Measurements from ENCODE around the gene KLHL29.

Gene KLHL29

DNA sequence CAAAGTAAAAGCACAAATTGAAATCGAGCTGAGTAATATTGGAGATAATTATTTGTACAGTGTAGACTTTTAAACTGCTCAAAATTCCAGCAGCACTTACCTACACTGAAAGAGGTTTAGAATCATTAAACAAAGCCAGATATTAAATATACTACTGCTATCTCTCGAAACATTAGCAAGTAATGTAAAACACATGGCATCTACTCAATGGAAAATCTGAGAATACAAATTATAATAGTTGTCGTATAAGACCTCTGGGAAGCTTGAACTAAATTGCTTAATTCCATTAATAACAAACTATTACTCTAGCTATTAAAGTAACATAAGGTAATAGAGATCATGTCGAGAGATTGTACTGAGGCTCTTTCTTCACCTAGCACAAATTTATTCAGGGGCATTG, 108.9 kb downstream of the KLHL29 start:
- DNase-seq (ENCODE audit: low read depth in 2 of 2), result no peak

DNA sequence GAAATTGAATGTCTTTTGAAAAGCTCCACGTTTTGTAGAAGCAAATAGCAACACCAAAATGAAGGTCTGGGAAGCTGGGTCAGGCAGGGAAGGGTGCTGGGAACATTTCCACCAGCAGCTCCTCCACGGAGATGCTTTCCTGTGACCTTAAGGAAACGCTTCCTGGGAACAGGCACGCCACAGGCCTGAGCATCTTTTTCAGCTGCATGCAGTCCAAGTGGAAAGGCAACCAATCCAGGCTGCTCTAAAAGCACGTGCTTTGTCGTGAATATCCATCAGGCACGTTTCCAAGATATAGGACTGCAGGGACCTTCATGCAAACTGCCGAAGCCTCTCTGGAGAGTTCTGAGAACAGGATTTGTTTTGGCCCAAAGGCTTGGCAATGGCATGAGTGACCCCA, 109.3 kb downstream of the KLHL29 start:
- DNase-seq (ENCODE audit: low read depth in 2 of 2), result no peak

DNA sequence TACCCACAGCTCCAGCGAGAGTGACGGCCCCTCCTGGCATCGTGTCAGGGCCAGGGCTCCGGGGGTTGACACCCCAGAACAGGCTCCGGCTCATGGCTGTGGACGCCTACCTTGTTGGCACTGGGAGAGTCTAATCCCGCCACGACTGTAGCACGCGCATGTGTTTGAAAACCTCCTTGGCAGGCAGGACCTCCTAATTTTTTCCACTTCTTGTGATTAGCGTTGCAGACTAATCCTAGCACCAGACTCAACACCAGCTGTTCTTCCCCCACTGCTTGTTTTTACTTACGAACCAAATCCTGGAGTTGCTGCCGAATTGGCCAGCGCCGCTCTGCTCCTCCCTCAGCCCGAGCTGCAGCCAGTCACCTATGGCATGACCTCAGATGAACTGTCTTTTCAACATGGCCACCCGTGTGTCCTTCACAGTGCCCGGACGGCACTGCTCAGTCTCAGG, 110.7 kb downstream of the KLHL29 start:
- DNase-seq (ENCODE audit: low read depth in 2 of 2), result no peak

DNA sequence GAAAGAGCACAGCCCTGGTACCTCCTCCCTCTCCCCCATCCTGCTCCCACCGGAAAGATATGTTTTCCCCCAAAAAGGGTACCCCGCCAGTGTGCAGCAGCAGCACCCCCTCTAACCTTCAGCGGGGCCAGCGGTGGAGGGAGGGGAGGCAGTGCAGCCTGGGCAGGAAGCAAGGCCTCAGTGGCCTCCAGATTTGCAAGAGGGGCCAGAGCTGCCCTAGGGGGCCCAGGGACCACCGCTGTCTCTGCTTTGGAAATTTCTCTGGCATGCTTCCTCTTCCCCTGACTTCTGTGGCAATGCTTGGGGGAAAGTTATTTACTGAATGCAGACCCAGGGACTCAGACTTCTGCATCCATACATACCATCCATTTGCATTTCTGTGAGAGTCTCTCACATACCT, 111.5 kb downstream of the KLHL29 start:
- DNase-seq (ENCODE audit: low read depth in 2 of 2), result no peak

DNA sequence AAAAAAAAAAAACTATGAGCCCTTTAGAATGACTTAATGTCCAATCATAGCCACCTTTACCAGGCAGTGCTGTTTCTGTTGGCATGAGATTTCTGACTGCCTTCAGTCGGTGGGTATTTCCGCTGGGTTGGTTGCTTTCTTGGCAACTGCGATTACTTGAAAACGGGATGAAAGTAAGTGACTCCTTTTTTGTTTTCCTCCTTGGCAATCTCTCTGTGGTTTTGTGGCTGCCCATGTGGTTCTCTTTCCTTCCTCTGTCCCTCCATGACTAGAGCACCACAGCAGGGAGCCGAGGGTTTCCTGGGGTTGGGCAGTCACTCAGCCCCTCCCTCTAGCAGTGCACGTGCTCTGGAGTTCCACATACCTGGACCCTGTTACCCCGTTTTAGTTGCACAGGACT, 112.1 kb downstream of the KLHL29 start:
- no peak for DNase-seq (ENCODE audit: low read depth in 2 of 2)

DNA sequence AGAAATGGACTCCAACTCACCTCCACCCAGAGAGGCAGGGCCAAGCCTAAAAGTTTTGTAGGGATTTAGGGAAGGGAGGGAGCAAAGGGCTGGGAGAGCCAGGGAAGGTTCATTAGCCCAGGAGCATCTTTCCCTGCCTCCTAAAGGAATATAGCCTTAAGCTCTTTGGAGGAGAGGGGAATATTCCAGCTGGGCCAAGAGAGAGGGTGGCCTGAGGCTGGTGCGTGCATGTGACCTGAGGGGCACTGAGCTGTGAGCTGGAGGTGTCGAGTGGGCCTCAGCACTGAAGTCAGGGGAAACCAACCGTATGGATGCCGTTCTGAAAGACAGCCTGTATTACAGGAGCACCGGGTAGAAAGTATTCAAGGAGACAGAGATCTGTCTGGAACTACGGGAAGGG, 112.6 kb downstream of the KLHL29 start:
- no peak for DNase-seq (ENCODE audit: low read depth in 2 of 2)

DNA sequence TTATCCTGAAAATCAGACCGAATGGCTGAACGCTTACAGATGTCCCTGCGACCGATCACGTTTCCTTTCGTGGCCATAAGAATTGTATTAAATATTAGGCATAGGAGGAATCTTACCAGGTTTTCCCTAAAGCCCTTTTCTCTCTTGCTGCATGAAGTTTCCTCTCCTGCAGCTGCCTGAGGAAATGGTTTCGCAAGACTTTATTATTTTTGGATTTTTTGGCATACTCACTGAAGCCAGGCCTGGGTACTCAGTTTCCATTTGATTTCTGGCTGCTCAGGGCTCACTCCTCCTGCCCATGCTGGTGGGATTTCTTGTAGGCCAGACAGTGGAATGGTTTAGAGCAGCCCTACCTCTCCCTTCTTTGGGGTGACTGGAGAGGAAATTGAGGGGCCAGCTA, 114.0 kb downstream of the KLHL29 start:
- DNase-seq (ENCODE audit: low read depth in 2 of 2), result no peak

DNA sequence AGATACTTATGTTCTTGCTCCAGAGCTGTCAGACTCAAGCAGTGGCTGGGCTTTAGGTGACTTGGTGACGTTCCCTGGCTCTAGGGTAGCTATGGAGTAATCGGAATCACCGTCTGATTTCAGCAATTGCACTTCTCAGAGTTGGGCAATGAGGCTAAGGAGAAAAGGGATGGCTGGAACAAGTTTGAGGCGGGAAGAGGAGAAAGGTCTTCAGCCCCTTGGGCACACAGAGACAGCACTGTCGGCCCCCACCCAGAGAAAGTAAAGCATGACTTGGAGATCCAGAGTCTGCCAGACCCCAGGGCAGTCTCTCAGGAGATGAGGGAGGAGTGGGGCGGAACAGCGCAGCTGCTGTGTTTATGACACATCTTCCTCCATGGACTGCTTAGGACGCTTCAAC, 114.5 kb downstream of the KLHL29 start:
- DNase-seq (ENCODE audit: low read depth in 2 of 2), result no peak

DNA sequence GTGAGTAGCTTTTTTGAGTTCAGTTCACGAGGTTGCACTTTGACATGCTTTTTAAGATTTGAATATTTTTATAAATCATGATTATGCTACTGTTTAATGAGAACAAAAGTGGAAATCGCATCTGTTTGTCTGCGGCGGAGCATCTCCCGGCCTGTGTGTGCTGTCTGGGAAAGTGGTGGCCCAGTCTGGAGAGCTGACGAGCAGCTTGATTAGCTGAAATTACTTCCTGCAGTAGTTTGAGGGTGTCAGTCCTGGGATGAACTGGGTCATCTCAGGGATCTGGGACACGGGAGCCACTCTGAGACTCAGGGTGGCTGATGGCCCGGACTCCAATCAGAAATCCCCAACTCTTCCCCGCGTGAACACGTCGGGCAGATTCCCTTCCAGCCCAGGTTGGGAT, 115.9 kb downstream of the KLHL29 start:
- no peak for DNase-seq (ENCODE audit: low read depth in 2 of 2)

DNA sequence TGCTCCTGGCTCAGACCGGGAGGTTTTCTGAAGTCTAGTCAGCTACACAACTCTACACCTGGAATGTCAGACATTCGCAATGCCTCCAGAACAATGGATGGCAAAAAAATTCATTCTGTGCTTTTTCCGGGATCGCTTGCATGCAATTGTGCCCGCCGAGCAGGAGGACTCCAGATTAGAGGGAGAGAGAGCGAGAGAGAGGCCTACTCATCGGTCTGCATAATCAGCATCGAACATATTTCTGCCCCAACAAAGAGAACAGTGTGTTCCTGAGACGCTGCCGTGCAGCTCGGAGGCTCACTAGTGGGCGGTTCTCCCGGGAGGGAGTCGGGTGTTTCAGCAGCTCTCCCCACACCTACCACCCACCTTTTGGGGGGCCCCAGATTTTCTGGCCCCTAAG, 117.1 kb downstream of the KLHL29 start:
- DNase-seq (ENCODE audit: low read depth in 2 of 2), result no peak

DNA sequence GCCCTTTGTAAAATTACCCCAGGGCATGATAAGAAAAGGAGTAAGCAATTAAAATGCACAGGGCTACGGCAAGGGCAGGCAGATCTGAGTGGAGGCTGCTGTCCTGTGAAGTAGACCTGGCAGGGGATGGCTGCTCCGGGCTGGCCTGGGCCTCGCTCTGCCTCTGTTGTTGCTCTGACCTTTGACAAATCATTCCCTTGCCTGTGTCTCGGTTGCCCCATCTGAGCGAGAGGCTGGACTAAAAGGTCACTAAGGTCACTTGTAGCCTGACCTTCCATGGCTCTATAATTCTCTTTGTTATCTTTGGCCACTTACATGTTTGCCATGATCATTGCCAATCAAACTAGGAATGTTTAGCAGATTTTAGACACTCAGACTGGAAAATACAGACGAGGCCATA, 118.1 kb downstream of the KLHL29 start:
- no peak for DNase-seq (ENCODE audit: low read depth in 2 of 2)

DNA sequence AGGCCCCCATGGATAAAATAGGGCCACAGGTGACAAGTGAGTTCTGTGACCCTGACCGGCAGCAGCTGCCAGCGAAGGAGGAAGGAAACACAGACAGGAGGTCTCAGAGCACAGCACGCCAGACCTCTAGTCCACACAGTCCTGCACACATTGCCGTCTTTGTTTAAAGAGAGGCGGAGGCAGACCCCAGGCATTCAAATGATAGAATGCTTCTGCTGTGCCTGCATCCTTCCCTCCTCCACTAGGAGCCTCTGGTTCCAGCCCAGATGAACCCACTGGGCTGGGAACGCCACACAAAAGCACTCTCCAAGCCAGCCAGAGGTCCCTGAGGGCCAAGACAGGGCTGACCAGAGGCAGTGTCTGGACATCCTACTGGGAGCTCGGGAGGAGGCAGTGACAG, 118.7 kb downstream of the KLHL29 start:
- DNase-seq (ENCODE audit: low read depth in 2 of 2), result no peak

DNA sequence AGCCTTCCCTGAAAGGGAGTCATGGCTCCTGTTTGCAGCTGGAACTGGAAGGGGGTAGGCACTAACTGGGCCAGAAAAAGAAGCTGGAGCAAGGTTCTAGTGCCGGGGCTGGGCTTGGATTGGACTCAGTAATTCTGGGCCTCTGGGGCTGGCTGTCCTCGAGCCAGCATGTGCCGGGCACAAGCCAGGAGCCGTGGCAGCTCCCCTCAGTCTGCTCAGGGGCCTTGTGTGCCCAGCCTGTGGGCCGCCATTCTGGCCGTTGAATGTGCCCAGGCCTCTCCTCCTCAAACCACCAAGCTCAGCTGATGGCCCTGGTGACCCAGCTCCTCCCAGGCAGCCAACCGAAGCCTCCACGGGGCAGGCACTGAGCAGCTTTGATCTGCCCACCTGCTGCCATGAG, 119.6 kb downstream of the KLHL29 start:
- DNase-seq (ENCODE audit: low read depth in 2 of 2), result no peak

DNA sequence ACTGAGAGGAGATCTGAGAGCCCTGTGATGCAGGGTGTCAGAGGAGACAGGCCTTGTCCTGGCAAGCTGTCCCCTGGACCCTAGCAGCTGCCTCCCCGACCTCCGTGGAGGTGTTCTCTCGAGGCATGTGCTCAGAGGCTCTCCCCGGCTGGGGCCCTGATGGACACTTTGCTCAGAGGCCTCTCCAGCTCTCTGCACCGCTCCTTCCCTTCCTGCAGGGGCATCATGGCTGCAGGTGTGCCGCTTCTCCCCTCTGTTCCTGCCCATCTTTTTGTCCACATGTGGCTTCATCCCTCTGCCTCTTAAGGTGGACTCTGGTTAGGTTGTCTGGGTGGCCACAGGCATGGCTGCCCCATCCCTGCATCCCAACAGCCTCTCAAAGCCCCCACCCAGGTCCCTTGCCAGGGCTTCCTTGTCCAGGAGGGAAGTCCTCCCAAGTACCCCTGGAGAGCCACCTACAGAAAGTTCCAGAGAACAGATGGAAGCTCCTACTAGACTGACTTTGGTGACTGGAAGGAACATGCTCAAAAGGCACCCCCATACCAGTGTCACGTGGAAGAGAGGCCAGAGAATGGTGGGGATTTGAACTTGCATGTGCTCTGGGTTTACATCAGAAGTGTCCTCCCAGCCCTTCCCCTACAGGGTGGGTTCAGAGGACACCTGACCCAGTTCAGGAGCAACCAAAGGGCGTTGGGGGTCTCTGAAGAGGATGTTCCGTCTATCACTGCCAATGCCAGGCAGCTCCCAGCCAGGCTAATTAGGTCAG, 120.4 kb downstream of the KLHL29 start:
- DNase-seq (ENCODE audit: low read depth in 2 of 2), result no peak

DNA sequence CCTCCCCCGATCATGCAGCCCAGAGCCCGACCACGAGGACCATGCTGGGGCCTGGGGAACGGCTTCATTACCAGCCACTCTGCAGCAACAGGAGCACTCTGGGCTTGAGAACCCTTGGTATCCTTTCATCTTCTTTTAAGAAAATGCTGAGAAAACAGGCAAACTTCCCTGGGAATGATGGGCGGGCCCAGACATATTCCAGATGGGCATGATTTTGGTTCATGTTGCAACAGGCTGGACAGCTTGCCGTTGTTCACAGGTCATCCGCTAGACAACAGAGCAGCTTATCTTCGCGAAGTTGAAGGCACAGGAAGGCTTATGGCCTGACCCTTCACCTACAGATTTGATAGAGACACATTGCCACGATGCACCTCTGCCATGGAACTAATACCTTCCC, 121.0 kb downstream of the KLHL29 start:
- no peak for DNase-seq (ENCODE audit: low read depth in 2 of 2)

DNA sequence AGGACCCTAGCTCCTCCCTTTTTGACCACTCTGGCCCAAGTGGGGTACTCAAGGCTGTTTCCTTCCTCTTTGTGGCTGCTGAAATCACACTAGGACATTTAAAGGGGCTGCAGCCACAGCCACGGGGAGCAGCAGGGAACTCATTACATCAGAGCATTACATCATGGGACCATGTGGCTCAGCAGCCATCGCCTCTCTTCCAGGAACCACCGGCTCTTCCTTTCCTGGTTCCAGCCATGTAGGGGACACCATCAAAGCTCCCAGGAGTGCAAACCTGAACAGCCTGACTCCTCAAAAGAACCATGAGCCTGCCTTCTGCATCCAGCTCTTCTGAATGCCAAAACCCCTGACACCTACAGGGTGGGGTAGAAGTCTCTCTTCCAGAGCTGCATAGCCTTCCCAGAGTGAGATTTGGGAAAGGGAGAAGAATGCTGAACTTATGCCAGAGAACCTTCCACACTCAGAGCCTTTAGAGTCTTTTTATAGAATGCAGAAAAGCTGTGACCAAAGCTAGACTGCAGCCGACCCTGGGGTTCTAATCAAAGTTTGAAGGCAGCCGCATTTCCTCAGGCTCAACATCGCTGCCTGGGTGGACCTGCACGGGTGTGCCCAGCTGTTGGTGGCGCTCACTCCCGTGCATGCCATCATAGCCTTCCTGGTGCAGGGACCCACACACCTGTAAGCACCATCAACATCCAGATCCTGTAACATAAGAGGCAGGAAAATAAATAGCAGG, 121.7 kb downstream of the KLHL29 start:
- DNase-seq (ENCODE audit: low read depth in 2 of 2), result no peak

DNA sequence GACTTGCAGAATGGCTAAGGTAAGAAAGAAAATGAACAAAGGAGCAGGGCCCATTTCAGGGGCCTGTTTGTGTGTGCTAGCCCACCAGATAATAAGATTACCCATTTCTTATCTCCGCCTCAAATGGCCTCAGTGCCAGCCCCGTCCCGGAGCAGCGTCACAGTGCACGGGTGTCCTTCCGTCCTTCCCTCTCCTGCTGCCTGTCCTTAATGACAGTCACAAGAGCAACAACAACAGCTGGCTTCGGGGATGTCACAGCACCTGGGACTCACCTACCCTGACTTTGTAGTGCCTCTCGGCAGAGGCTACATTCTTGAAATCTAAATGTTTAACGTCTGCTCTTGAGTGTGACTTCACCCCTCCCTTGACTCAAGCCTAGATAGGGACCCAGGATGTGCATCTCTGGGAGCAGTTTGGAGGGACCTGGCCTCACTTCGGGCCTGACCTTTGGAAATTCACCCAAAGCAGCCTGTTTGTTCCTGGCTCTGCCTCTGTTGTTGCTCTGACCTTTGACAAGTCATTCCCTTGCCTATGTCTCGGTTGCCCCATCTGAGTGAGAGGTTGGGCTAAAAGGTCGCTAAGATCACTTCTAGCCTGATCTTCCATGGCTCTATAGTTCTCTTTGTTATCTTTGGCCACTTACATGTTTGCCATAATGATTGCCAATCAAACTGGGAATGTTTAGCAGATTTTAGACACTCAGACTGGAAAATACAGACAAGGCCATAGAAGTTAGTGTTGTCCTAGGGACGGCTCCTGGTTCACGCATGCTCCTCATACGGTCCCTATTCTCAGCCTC, 122.5 kb downstream of the KLHL29 start:
- no peak for DNase-seq (ENCODE audit: low read depth in 2 of 2)

DNA sequence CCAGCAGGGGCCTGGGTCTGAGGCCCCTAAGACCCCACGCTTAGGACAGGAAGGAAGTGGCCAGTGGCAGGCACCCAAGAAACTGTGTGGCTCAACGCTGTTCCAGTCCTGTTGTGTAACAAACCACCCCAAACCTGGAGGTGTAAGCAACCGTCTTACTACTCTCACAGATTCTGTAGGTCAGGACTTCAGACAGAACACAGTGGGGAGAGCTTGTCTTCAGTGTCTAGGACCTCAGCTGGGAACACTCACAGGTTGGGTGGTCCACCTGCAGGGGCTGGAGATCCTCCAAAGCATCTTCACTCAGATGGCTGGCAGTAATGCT, 123.0 kb downstream of the KLHL29 start:
- DNase-seq (ENCODE audit: low read depth in 2 of 2), result no peak

DNA sequence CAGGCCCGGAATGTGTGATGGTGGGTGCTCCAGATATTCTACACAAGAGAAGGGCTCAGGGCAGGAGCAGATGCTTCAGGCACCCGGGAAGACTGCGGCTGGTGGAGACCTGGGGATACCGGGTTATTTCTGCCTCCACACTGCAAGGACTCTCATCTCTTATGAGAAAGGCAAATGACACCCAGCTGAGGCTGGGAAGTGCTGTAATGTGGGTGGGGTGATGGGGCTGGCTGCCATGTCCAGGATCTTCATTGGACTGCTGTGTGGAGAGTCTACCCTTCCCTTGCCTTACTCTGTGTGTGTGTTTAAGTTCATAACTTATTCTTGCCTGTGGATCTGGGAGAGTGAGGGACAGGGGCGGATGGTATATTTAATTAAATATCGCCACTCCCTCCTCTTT, 124.1 kb downstream of the KLHL29 start:
- DNase-seq (ENCODE audit: low read depth in 2 of 2), result no peak

DNA sequence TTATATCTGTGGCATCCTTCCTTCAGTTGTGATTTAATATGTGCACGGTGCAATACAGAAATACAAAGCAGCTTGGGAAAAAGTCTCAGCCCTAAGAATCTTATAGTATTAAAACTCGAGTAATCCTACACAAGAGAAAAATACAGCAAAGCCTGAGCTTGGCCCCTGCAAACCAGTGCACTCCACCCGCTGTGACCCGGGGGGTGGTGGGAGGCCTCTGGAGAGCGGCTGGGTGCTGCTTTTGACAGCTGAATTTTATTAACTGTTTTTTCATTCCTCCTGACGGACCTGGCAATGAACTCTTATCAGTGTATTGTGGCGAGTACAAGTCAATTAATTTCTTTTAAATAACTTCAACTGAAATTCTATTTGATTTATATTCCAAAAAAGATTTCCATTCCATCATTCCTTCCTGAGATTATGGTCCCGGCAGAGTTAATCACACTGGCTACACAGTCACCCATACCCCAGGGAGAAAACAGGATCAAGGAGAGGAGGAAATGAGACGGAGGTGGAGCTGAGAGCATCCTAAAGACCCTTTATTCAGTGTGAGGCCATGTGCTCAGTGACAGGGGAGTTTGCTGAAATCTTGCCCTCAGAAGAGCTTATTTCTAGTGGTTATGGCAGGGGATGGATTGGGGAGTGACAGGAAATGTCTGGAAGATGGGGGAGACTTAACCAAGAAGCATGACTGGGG, 124.8 kb downstream of the KLHL29 start:
- DNase-seq (ENCODE audit: low read depth in 2 of 2), result no peak

DNA sequence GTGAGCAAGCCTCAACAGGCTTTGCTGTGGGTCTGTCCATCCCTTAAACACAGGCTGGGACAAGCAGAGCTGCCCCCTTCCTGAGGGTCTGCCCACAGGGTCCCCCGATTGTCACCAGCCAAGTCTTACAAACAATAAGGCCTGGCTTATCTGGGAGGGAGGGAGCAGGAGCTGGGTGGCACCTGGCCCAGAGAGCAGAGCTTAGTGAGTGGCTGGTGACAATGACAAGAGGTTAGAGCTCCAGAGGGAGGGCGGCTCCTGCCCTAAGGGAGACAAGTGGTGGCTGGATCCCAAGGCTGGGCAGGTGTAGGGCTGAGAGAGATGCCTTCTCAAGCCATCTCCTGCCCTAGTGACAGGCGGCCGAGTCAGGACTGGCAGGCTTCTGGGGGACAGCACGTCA, 125.5 kb downstream of the KLHL29 start:
- DNase-seq (ENCODE audit: low read depth in 2 of 2), result no peak

DNA sequence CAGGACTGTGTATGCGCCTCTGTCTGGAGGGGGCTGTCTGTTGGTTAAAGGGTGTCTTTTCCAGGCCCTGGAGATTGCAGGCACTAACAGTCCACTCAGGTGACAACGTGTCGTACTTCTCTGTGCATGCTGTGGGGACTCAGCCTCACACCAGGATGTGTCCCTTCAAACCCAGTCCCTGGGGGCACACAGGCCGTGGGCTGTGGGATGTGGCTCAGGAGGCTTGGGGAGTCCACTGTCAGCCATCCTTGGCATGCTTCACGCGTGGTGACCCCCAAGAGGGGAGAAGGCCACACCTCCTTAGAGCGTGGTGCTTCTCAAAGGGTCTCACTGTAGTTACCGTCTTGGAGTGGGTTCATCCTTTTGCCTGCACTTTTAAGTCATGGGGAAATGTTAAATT, 127.8 kb downstream of the KLHL29 start:
- DNase-seq (ENCODE audit: low read depth in 2 of 2), result no peak

Measured in stimulated activated CD8-positive, alpha-beta memory T cell treated with anti-CD3 and anti-CD28 coated beads, Interleukin-2, amount 100 ng/mL, for 1 hour (primary cell).